GOT3 (cell line): ENCODE data around the gene CRACR2A.

Experiments used
- DNase-seq: peaks from one replicate; lab custom pipeline; 2025; ENCODE audit warnings: mixed read lengths; lab: John Stamatoyannopoulos, UW

The CRACR2A gene

DNA sequence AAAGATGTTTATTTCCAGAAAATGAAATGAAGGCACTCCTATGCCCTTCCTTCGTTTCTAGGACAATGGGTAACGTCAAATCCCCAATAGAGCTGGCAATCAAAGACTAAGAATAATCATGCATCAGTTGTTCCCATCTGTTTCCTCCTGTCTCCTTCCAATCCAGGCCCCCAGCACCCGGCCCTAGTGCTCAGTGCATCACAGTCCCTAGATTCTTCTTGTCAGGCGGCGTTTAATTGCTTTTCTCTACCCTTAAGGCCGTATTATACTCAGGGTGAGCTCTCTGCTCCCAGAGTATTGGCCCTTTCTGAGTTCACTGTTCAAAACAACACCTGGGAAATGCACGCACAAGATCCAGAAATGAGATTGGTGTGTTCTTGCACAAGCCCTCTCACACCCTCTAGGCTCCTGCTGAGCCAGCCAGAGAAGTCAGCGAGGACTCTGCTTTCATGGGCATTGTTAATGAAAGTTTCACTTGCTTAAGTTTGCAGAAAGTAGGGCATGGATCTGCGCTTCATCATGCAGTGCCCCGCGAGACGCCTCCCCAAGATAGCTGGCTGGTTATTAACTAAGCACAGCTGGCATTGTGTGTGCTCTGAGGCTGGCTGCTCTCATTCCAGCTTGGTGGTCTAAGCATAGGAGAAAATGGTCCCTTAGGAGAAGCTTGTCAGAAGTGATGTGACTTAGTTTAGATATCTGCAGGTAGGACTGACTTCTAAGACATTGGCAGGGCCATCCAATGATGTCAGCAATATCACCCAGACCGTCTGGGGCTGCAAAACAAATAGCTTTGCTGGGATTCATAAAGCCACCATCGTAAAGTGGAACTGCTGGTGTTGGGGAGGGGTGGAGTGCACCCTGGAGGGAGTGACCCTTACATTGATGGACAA, 28.7 kb downstream of the CRACR2A start:
- no peak for DNase-seq

DNA sequence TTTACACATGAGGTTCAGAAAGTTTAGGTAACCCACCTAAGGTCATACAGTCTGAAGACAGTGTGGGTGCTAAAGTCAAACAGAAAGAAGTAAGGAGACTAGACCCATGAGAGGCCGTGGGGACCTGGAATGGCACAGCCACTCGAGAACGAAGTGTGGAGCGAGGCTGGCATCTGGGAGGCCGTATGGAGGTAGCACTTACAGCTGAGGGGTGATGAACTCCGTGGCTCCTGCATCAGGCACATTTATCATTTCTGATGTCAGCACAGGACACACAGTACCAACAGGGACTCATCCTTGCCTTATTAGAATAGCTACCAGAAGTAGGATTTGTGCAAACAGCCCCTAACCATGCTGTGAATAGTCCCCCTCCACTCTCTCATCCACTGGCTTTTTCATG, 30.5 kb downstream of the CRACR2A start:
- no peak for DNase-seq

GRCh38 chr12:3720772-3721171, 32.1 kb downstream of the CRACR2A start:
- DNase-seq: no peak

DNA sequence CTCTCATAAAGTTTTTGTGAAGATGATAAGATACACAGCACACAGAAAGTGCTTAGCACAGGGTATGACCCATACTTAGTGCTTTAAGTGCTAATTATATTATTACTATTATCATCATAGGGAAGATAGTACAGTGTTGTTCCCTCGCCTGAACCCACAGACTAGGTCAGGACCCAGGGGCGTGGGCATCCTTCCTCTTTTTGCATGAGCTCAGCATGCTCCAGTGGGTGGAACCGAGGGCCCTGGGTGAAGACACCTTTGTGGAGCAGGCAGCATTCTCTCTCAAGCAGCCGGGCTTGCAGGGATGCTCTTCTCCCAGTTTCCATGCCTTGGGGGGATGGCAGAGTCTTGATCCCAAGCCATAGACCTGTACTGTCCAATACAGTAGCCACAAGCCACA, 34.8 kb downstream of the CRACR2A start:
- no peak for DNase-seq

- no peak for DNase-seq
These were observed 35.5 kb downstream of the CRACR2A start for GRCh38 chr12:3717283-3717898.

DNA sequence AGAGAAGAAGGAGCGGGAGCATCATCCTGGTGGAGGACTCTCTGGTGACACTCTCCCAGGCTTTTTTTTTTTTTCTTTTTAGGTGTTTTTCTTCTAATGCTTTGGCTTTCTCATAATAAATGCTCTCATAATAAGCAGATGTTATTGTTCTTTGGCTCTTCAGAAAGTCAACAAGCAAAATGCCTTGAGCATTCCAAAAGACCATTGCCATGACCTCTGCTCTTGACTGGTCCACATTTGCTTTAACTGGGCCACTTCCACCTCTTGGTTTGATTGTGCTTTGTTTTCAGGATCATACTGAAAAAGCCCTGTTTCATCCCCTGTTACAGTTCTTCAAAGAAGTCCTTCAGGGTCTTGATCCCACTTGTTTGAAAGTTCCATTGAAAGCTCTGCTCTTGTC, 36.9 kb downstream of the CRACR2A start:
- no peak for DNase-seq

- no peak for DNase-seq
These were observed 39.0 kb downstream of the CRACR2A start for GRCh38 chr12:3713947-3714346.

GRCh38 chr12:3713483-3713882, 39.4 kb downstream of the CRACR2A start:
- no peak for DNase-seq

GRCh38 chr12:3712209-3712992, 40.5 kb downstream of the CRACR2A start:
- DNase-seq: no peak

- no peak for DNase-seq
These were observed 47.6 kb downstream of the CRACR2A start for GRCh38 chr12:3705354-3705675.

DNA sequence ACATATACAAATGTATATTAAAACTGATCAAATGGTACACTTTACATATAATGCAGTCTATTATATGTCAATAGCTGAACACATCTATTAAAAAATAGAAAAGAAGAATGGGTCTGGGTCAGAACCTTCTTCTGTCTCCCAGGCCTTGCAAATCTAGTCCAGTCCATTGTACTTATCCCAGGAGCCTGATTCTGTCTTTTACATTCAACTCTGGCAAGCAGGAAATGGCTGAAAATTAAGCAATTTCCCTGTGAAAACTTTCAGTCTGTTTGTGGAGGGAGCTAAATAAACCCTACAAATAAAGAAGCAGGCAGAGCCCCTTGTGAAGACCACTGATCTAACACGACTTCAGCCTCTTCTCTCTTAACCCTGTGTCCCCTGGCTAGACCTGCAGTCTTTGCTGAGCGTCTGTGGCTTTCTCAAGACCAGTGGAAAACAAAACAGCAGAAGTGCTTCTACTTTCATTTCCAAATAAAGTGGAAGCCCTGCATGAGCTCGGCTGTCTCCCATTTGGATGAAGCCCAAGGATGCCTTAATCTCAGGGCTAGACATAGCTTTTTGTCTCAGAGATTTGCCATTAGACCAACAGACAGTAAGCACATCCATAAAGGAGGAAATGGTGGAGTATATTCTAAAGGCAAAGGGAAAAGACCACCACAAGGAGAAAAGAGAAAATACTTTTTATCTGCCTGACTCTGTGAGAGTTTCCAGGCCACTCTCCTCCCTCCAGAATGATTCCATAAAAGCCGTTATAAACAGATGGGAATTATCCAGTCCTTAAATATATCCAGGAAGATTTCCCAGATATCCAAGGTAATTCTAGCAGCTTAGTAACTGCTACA, 48.2 kb downstream of the CRACR2A start:
- DNase-seq: no peak

DNA sequence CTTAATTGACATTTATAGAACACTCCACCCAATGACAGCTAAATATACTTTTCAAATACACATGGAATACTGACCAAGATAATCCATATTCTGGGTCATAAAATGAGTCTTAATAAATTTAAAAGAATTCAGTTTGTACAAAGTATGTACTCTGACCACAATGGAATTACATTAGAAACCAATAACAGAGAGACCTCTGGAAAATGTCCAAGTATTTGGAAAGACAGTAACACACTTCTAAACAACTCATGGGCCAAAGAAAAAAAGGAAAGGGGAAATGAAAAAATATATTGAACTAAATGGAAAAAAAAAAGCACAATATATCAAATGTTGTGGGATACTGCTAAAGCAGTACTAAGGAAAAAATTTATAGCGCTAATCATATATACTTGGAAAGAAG, 52.0 kb downstream of the CRACR2A start:
- no peak for DNase-seq

DNA sequence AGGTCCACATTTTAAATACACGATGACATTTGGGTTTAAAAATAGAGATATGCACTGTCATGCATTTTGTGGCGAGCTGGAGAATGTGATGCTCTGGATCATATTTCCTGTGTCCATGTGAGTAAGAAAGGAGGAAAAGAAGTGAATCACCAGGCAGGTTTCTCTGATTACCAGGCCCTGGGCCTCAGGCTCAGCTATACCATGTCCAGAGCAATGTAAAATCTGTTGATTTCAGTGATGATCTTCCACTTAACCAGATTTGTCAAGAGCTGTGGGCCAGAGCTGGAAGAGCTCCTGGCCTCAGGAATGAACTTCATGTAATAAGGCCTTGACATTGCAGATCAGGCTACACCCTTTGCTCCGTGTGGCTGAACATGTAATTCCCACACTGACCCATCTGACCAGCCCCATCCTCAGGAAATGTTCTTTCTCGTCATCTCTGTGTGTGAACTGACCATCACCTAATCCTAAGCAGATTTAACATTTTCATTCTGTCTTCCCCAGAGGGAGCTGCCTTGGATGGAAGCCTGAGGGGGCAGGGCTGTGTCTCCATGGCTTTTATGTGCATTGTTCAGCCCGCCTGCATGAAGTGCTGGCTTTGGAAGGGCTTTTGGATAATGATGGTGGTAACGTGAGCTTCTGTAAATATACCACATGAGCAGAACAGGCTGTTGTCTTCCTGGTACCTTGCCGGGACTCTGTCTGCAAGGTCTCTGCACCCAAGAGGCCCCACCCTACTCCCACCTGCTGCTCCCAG, 54.5 kb downstream of the CRACR2A start:
- peak; percentile 28 for DNase-seq

- DNase-seq: no peak
These were observed 55.5 kb downstream of the CRACR2A start for GRCh38 chr12:3697311-3697870.

GRCh38 chr12:3694673-3695072, 58.2 kb downstream of the CRACR2A start:
- no peak for DNase-seq

- DNase-seq: no peak
These were observed 60.1 kb downstream of the CRACR2A start for GRCh38 chr12:3692616-3693365.

DNA sequence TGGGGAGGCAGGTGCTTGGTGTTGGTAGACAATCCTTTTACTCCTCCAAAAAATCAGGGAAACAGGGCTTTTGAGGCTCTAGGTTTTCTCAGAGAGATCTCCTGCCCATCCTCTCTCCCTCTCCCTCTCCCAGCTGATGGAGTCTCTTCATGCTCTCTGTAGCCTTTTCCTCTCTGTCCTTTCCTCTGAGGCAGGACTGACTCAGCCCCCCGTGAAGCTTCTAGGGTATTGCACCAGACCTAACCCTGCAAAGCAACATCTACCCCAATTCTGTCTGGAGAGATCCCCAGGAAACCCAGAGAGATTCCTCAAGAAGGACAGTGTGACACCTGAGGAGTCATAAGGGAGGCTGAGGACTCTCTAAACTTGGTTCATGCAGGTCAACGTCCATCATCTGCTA, 66.4 kb downstream of the CRACR2A start:
- no peak for DNase-seq

DNA sequence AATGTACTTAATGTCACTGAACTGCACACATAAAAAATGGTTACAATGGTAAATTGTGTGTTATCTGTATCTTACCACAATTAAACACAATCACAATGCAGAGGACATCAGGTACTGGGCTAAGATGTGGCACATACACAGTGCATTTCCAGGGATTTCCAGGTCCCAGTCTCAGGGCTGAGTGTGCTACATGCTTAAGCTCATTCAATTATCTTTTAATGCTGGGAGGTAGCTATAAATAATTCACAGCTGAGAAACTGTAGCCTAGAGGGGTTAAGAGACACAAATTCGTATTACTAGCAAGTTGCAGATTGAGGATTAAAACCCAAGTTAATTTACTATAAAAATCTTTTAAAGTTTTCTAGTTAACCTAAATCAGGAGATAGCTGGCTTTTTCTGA, 67.1 kb downstream of the CRACR2A start:
- DNase-seq: no peak

DNA sequence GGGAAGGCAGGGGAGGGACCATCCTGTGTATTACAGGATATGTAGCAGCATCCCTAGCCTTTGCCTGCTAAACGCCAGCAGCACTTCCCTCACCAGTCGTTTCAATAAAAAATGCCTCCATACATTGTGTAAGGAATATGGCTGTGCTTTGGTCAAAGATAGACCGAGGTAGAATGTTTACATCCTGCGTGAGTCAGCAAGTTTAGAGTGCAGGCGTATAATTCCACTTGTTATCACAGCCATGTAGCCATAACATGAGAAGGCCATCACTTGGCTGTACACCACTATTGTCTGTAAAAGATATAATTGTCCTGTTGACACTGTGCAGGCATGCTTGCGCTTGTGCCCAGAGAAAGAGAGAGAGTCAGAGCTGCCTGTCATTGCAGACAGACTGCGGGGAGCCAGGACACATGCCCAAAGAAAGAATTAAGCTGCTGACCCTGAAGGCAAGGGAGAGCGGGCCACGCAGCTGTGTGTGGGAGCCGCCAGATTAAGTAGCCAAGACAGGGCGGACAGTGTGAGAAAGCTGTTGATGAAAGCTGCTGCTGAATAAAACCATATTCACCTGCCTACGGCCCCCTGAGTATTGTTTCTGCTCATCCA, 68.4 kb downstream of the CRACR2A start:
- no peak for DNase-seq

- DNase-seq: no peak
These were observed 69.2 kb downstream of the CRACR2A start for GRCh38 chr12:3683670-3684069.
